A549 (cell line): Measurements from ENCODE around the gene ERICH6B.

Experiments
- CTCF ChIP-seq: fragments of >200 bp; sonication (Bioruptor Twin); formaldehyde crosslinking; IDR thresholded peaks from 3 replicates; pipeline ENCODE4 v1.5.1; 2016
- KDM5A ChIP-seq: fragments of 200-600 bp; sonication (generic); IDR thresholded peaks from 2 replicates; pipeline ENCODE4 v1.6.1; 2016; ENCODE audit warnings: antibody characterized with exemption, mild to moderate bottlenecking
- RAD21 ChIP-seq, 2 experiments: fragments of >200 bp in 1 of 2; sonication (Bioruptor Twin) in 1 of 2; formaldehyde crosslinking in 1 of 2; IDR thresholded peaks in 1 of 2; conservative IDR thresholded peaks in 1 of 2; 2 replicates in 1 of 2; 3 replicates in 1 of 2; pipeline ENCODE4 v1.6.1; 2012 to 2018; ENCODE audit warnings: inconsistent platforms in 1 of 2
- REST ChIP-seq: fragments of 200-600 bp; sonication (generic); IDR thresholded peaks from 2 replicates; pipeline ENCODE4 v1.6.1; 2016; ENCODE audit warnings: antibody characterized with exemption, mild to moderate bottlenecking, moderate library complexity

- TF ChIP-seq RAD21 (conservative IDR thresholded peaks at IDR 0.05 in 1 of 2, IDR thresholded peaks at IDR 0.05 in 1 of 2) (no peak), REST (no peak), CTCF (no peak), KDM5A (no peak)
These were observed 74.7 kb downstream of the ERICH6B start for GRCh38 chr13:45540864-45541263.
